Activated CD8-positive, alpha-beta T cell treated with anti-CD3 and anti-CD28 coated beads for 36 hours (primary cell): ENCODE measurements around the gene HPDL. TPM values are rescaled to one million over a fixed set of nuclear protein-coding genes. Genes with fewer than 3 reads are reported as not detected.

ENCODE experiments used
- ATAC-seq: fragments of 200-7000 bp; cut with Tn5 transposase; one replicate; pipeline ENCODE4 v1.10.0; 2021; ENCODE audit warnings: mild to moderate bottlenecking, moderate library complexity
- CTCF ChIA-PET: fragments of 350-600 bp; sonication (Branson Sonifier 250); formaldehyde crosslinking; loops from one replicate; lab custom pipeline; 2021; ENCODE audit warnings: antibody characterized with exemption; lab: Charles Lee
- POLR2A ChIA-PET: fragments of 350-600 bp; sonication (Branson Sonifier 250); formaldehyde crosslinking; loops from one replicate; lab custom pipeline; 2021; ENCODE audit warnings: antibody characterized with exemption; lab: Charles Lee
- DNase-seq: peaks from one replicate; pipeline ENCODE4 v3.0.0-alpha.2; 2020
- H3K27ac Mint-ChIP-seq: one replicate; pipeline ENCODE4 v1.8.0; 2021; ENCODE audit warnings: mild to moderate bottlenecking, mixed read lengths
- H3K27me3 Mint-ChIP-seq: one replicate; pipeline ENCODE4 v1.8.0; 2021; ENCODE audit warnings: mixed read lengths
- H3K36me3 Mint-ChIP-seq: one replicate; pipeline ENCODE4 v1.8.0; 2021; ENCODE audit warnings: low read depth, mixed read lengths
- H3K4me1 Mint-ChIP-seq: one replicate; pipeline ENCODE4 v1.8.0; 2021; ENCODE audit warnings: low read depth, mixed read lengths
- H3K4me3 Mint-ChIP-seq: one replicate; pipeline ENCODE4 v1.8.0; 2021; ENCODE audit warnings: mild to moderate bottlenecking, moderate library complexity, mixed read lengths
- H3K9me3 Mint-ChIP-seq: one replicate; pipeline ENCODE4 v1.8.0; 2021; ENCODE audit warnings: mixed read lengths
- intact Hi-C: fragments of 100-400 bp; cut with micrococcal nuclease; formaldehyde crosslinking; loops from one replicate; pipeline ENCODE4 v1.10.0; 2022
- total RNA-seq, 2 experiments: library from RNA; stranded (reverse); gene quantifications; one replicate each; pipeline ENCODE4 v1.2.3, GENCODE V29; 2021
- TF ChIP-seq, protein P1 (sequence below): fragments of 200-600 bp; IDR thresholded peaks from one replicate; pipeline ENCODE4 v1.8.0; 2022; ENCODE audit warnings: antibody characterized with exemption, mild to moderate bottlenecking

Gene HPDL
- total RNA-seq, 2 experiments from 2014 or later = 37.5 to 39.8 TPM

DNA sequence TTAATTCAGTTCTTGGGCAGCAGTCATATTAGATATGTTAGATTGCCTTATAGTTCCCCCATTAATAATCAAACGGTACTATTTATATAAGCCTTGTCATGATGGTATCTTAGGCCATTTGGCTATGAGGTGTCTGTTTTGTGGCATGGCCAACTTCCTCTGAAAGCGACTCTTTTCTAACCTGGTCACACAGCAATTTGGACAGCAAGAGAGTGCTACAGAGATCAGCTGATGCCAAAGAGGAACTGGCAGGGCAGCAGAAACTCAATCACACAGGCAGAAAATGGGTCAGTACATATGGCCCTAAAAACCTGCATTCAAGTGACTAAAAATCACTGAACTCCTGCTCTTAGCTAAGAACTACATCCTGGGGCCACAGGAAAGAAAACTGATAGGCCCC, 27.0 kb downstream of the HPDL start:
- no peak for ATAC-seq
- Mint-ChIP-seq H3K9me3 (no peaks in the 10 kb centered on the region), H3K27ac (no peak overlapping the region), H3K4me1 (peaks cover 8% of the 10 kb centered on the region), H3K27me3 (no peaks in the 10 kb centered on the region), H3K36me3 (no peaks in the 10 kb centered on the region), H3K4me3 (no peak overlapping the region)
- DNase-seq = no peak
- CTCF ChIA-PET = interaction anchor here (7.8 kb wide), 1 partner anchor 138 kb away, joined by 191 read pairs; the partner anchor contains the start of gene TESK2
- TF ChIP-seq, protein P1, sequence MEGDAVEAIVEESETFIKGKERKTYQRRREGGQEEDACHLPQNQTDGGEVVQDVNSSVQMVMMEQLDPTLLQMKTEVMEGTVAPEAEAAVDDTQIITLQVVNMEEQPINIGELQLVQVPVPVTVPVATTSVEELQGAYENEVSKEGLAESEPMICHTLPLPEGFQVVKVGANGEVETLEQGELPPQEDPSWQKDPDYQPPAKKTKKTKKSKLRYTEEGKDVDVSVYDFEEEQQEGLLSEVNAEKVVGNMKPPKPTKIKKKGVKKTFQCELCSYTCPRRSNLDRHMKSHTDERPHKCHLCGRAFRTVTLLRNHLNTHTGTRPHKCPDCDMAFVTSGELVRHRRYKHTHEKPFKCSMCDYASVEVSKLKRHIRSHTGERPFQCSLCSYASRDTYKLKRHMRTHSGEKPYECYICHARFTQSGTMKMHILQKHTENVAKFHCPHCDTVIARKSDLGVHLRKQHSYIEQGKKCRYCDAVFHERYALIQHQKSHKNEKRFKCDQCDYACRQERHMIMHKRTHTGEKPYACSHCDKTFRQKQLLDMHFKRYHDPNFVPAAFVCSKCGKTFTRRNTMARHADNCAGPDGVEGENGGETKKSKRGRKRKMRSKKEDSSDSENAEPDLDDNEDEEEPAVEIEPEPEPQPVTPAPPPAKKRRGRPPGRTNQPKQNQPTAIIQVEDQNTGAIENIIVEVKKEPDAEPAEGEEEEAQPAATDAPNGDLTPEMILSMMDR = no peak
- POLR2A ChIA-PET = interaction anchor here (0.8 to 1.3 kb wide), 2 partner anchors 168 to 632 kb away, joined by 3 read pairs; partner anchors contain the start of gene PRDX1
- intact Hi-C loops = no loop called here

DNA sequence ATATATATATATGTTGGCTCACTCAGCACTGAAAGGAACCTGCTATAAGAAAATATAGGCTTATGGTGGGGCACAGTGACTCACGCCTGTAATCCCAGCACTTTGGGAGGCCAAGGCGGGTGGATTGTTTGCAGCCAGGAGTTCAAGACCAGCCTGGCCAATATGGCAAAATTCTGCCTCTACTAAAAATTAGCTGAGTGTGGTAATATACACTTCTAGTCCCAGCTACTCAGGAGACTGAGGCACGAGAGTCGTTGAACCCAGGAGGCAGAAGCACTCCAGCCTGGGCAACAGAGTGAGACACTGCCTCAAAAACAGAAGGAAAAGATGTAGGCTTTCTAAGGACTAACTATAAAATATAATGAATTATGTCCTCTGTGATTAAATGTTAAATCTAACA, 28.1 kb downstream of the HPDL start:
- DNase-seq (no peak), ATAC-seq (no peak)
- intact Hi-C loops = loop anchor here (5.0 kb wide), 1 partner anchor 207 kb away; no protein-coding TSS in a partner anchor
- Mint-ChIP-seq H3K4me1 (peaks cover 3% of the 10 kb centered on the region), H3K4me3 (no peak overlapping the region), H3K9me3 (no peaks in the 10 kb centered on the region), H3K27ac (no peak overlapping the region), H3K27me3 (no peaks in the 10 kb centered on the region), H3K36me3 (no peaks in the 10 kb centered on the region)
- CTCF ChIA-PET = interaction anchor here (1.2 to 7.8 kb wide), 2 partner anchors 137 to 340 kb away, joined by 3 to 191 read pairs; partner anchors contain the start of gene TESK2
- TF ChIP-seq, protein P1 = no peak
- POLR2A ChIA-PET = interaction anchor here (0.7 to 3.0 kb wide), 3 partner anchors 8 to 237 kb away, joined by 3 to 11 read pairs (median 4); partner anchors contain the start of genes MUTYH and TOE1

DNA sequence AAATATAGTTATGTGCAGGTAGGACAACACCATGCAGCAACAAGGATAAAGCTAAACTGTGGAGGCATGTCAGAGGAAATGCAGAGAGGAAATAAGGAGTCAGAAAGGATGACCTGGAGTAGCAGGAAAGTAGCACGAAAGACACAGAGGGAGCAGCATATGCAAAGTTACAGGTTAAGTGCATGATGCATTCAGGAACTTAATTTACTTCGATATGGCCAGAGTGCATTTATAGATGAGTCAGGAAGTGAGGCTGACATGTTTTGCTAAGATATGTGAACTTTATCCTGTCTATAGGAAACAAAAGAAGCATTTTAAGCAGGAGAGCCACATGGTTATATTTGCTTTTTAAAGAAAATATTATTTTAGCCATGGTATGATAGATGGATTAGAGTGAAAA, 29.0 kb downstream of the HPDL start:
- no peak overlapping the region for H3K27ac Mint-ChIP-seq
- ChIA-PET CTCF (interaction anchor here (7.8 kb wide), 1 partner anchor 136 kb away, joined by 191 read pairs; the partner anchor contains the start of gene TESK2), POLR2A (interaction anchor here (1.5 to 3.0 kb wide), 2 partner anchors 9 to 15 kb away, joined by 4 to 11 read pairs; partner anchors contain the start of genes MUTYH and TOE1)
- intact Hi-C loops = loop anchor here (5.0 kb wide), 1 partner anchor 207 kb away; no protein-coding TSS in a partner anchor
- DNase-seq (no peak), ATAC-seq (no peak)
- no peaks in the 10 kb centered on the region for H3K9me3 Mint-ChIP-seq
- TF ChIP-seq, protein P1 = no peak
- no peaks in the 10 kb centered on the region for H3K27me3 Mint-ChIP-seq
- no peaks in the 10 kb centered on the region for H3K36me3 Mint-ChIP-seq
- no peak overlapping the region for H3K4me3 Mint-ChIP-seq
- peaks cover 5% of the 10 kb centered on the region for H3K4me1 Mint-ChIP-seq

DNA sequence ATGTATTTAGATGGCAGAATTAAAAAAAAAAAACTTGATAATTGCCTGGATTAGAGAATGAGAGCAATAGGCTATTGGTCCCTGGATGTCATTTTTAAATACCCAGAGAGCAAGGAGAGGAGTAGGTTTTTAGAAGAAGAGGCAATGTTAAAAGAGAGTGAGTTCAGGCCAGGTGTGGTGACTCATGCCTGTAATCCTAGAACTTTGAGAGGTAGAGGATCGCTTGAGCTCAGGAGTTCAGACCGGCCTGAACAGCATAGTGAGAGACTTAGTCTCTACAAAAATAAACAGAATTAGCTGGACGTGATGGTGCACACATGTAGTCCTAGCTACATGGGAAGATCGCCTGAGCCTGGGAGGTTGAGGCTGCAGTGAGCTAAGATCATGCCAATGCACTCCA, 29.5 kb downstream of the HPDL start:
- DNase-seq (no peak), ATAC-seq (no peak)
- H3K27ac Mint-ChIP-seq = no peak overlapping the region
- no peaks in the 10 kb centered on the region for H3K27me3 Mint-ChIP-seq
- CTCF ChIA-PET = interaction anchor here (5.1 to 7.8 kb wide), 2 partner anchors 8 to 135 kb away, joined by 54 to 191 read pairs; partner anchors contain the start of gene TESK2
- H3K4me3 Mint-ChIP-seq = no peak overlapping the region
- intact Hi-C loops = loop anchor here (5.0 kb wide), 1 partner anchor 206 kb away; no protein-coding TSS in a partner anchor
- TF ChIP-seq, protein P1 = no peak
- H3K9me3 Mint-ChIP-seq = no peaks in the 10 kb centered on the region
- H3K4me1 Mint-ChIP-seq = peaks cover 5% of the 10 kb centered on the region
- POLR2A ChIA-PET = interaction anchor here (0.6 to 3.0 kb wide), 5 partner anchors 10 to 1892 kb away, joined by 3 to 11 read pairs (median 4); partner anchors contain the start of genes MUTYH, PRDX1 and TOE1
- H3K36me3 Mint-ChIP-seq = no peaks in the 10 kb centered on the region
